ENCODE results near the gene SKIC2.

Gene SKIC2

DNA sequence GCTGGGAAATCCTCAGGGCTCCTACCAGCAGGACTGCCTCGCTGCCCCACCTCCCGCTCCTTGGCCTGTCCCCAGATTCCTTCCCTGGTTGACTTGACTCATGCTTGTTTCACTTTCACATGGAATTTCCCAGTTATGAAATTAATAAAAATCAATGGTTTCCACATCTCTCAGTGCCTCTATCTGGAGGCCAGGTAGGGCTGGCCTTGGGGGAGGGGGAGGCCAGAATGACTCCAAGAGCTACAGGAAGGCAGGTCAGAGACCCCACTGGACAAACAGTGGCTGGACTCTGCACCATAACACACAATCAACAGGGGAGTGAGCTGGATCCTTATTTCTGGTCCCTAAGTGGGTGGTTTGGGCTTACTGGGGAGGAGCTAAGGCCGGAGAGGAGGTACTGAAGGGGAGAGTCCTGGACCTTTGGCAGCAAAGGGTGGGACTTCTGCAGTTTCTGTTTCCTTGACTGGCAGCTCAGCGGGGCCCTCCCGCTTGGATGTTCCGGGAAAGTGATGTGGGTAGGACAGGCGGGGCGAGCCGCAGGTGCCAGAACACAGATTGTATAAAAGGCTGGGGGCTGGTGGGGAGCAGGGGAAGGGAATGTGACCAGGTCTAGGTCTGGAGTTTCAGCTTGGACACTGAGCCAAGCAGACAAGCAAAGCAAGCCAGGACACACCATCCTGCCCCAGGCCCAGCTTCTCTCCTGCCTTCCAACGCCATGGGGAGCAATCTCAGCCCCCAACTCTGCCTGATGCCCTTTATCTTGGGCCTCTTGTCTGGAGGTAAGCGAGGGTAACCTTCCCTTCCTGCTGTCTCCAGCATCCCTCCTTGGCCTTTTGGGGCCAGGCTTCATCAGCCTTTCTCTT lies 13.2 kb upstream of the SKIC2 start, which contains the start of gene CFB:
TSS of gene CFB (plus strand) at position 589 of the 863 bp plus-strand sequence. CDS start at position 716, 127 bp downstream.
- peak in 1 of 2 experiments; percentile 24 for DNase-seq

DNA sequence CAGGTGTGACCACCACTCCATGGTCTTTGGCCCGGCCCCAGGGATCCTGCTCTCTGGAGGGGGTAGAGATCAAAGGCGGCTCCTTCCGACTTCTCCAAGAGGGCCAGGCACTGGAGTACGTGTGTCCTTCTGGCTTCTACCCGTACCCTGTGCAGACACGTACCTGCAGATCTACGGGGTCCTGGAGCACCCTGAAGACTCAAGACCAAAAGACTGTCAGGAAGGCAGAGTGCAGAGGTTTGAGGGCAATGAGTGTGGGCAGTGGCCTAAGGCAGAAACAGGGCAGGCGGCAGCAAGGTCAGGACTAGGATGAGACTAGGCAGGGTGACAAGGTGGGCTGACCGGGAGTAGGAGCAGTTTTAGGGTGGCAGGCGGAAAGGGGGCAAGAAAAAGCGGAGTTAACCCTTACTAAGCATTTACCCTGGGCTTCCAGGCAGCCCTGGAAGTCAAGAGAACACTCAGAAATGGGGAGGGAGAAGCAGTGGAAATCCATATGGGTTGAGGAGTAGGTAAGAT lies 12.5 kb upstream of the SKIC2 start:
- DNase-seq = no peak

DNA sequence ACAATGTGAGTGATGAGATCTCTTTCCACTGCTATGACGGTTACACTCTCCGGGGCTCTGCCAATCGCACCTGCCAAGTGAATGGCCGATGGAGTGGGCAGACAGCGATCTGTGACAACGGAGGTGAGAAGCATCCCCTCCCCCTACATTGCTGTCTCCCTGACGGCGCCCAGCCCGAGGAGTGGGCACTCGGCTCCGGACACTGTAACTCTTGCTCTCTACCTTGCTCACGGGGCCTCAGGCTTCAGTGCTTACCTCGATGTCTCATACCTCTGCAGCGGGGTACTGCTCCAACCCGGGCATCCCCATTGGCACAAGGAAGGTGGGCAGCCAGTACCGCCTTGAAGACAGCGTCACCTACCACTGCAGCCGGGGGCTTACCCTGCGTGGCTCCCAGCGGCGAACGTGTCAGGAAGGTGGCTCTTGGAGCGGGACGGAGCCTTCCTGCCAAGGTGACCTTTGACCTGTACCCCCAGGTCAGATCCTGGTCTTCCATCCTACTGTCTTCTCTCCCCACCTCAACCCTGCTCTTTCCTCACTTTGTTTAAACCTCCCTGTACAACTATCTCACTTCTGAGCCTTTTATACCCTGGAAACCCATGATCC lies 11.8 kb upstream of the SKIC2 start:
- no peak for DNase-seq

DNA sequence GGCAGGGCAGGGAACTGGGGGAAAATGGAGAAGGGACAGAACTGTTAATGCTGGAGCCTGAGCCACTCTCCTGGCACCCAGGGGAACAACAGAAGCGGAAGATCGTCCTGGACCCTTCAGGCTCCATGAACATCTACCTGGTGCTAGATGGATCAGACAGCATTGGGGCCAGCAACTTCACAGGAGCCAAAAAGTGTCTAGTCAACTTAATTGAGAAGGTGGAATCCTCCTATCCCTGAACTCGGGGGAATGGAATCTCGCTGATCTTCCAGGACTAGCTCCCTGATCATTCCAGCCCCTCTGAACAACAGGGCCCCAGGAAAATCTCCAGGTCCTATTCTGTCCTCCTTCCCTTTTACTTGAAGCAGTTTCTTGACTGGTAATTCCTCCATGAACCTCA lies 11.1 kb upstream of the SKIC2 start:
- no peak for DNase-seq

- no peak for DNase-seq
Measured at GRCh38 chr6:31948306-31948705, 10.7 kb upstream of the SKIC2 start.

- no peak for DNase-seq
Measured at GRCh38 chr6:31948753-31949413, 10.1 kb upstream of the SKIC2 start.

GRCh38 chr6:31949926-31950548 lies 8.9 kb upstream of the SKIC2 start:
- no peak for DNase-seq

- DNase-seq = peak; percentile 51 to 53
Measured at GRCh38 chr6:31952140-31952805, 6.7 kb upstream of the SKIC2 start.

DNA sequence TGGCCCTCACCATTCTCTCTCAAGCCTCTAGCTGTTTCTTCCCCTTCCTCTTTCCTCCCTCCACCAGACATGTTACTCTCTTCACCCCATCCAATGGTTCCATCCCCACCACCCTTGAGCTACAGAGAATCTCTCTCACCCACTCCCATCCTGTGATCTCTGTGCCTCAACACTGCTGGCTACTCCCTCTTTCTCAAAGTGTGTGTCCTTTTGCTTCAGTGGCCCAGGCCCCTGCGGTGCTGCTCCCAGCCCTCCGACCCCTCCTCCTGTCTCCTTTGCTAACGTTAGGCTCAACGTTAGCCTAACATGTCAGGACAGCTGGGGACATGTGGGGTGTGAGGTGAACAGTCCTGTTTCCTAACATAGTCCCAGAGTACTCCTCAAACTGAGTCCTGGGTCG lies 6.1 kb upstream of the SKIC2 start:
- no peak for DNase-seq

DNA sequence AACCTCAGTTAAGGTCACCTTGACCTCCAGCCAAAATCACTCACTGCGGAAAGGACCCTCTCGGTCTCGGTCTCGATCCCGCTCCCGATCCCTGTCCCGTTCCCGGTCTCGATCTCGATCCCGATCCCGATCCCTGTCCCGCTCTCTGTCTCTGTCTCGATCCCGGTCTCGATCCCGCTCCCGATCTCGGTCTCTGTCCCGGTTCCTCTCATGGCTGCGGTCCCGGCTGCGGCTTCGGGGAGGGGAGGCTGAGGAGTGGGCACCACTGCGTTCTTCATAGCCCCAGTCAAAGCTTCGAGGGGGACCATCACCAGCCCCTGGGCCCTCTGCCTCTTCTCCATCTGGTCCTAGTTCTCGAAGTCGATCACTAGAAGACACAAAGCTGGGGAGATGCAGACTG lies 4.5 kb upstream of the SKIC2 start:
- no peak for DNase-seq

DNA sequence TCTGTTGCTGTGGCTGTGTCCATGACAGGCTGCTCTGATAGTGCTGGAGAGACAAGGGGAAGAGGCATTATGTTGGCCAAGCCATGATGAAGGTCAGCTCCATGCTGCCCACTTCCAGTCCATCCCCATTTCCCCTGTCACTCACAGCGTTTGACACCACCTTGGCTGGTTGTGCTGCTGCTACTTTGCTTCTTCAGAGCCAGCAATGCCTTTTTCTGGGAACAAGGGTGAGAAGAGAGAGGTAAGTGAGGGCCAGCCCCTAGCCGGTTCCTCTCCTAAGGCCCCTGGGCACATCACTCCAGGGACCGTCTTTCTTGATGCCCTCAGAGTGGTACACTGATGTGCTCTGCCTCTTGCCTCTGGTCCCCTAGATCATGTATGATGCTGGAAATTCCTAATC lies 2.2 kb upstream of the SKIC2 start:
- DNase-seq = no peak

DNA sequence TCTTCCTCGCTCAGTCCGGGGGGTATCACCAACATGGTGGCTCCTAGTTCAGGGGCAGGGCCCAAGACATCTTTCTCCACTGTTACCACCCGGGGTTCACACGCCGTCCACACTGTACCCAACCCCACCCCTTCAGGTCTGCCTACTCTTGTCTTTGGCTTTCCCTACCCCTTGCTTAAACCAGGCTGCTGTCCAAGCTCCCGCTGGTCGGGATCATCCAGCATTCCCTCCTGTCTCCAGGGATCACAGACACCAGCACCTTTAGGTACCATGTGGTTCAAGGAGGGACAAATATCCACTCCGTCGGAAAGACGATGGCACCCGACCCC lies 599 bp upstream of the SKIC2 start:
- no peak for DNase-seq

DNA sequence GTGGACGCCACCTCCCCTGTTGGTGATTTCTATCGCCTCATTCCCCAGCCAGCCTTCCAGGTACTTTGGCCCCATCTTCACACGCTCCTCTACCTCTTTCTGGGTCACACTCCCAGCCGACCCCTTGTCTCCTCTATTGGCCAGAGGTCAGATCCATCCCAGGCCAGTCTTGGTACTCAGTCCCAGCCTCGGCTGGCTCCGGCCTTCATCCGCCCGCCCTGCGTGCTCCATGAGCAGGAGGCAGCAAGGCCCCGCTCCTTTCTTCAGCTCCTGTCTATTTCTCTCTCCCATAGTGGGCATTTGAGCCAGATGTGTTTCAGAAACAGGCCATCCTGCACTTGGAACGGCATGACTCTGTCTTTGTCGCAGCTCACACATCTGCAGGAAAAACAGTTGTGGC lies 2.6 kb downstream of the SKIC2 start:
- no peak for DNase-seq

- no peak for DNase-seq
Measured at GRCh38 chr6:31963921-31964320, 4.9 kb downstream of the SKIC2 start.

GRCh38 chr6:31965700-31966099 lies 6.7 kb downstream of the SKIC2 start:
- no peak for DNase-seq

DNA sequence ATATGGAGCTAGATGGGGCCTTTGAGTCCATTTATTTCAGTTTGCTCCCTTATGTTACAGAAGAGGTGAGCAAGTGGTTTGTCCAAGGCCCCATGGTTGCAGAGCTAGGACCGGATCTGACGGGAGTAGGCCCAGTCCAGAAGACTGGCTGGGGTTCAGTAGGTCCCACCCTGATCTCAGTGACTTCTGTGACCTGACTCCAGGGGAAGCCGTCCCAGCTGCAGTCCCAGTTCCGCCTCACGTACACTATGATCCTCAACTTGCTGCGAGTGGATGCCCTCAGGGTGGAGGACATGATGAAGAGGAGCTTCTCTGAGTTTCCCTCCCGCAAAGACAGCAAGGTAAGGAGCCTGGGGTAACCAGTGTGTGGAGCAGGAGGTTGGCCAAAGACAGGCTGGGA lies 7.5 kb downstream of the SKIC2 start:
- DNase-seq = no peak

GRCh38 chr6:31966997-31967925 lies 8.3 kb downstream of the SKIC2 start:
- DNase-seq = no peak

GRCh38 chr6:31967926-31968320 lies 8.9 kb downstream of the SKIC2 start:
- no peak for DNase-seq

GRCh38 chr6:31968326-31968725 lies 9.4 kb downstream of the SKIC2 start:
- DNase-seq = no peak

GRCh38 chr6:31968791-31969711 lies 10.1 kb downstream of the SKIC2 start:
- DNase-seq = no peak

Data from activated CD4-positive, alpha-beta T cell treated with anti-CD3 and anti-CD28 coated beads, Interleukin-2, amount 50 U/mL, for 48 hours (primary cell).